ENCODE measurements around the gene CCSER2.

CCSER2 gene

DNA sequence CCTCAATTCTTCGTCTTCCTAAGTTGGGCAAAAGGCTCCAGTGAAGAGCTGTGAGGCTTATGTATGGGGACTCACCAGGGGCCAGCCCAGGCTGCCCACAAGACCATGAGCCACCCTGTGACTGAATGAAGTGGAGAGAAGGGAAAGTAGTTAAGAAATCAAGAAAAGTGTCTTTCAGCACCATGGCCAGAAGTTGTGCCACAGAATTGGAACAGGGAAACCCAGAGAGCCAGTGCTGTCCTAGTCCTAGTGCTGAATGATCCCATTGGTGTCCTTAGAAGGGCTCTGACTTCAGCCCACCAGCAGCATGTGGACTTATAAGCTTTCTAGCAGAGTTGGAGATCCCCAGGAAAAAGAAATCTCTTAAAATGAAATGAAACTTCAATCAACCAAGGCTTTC is 37.0 kb upstream of the CCSER2 start:
- Mint-ChIP-seq H3K27ac (no peak overlapping the region), H3K4me1 (peaks cover 4% of the 10 kb centered on the region), H3K9me3 (no peaks in the 10 kb centered on the region), H3K4me3 (no peak overlapping the region), H3K36me3 (ENCODE audit: low read depth) (no peaks in the 10 kb centered on the region), H3K27me3 (ENCODE audit: low read depth) (peaks cover 12% of the 10 kb centered on the region)
- TF ChIP-seq, protein P1, sequence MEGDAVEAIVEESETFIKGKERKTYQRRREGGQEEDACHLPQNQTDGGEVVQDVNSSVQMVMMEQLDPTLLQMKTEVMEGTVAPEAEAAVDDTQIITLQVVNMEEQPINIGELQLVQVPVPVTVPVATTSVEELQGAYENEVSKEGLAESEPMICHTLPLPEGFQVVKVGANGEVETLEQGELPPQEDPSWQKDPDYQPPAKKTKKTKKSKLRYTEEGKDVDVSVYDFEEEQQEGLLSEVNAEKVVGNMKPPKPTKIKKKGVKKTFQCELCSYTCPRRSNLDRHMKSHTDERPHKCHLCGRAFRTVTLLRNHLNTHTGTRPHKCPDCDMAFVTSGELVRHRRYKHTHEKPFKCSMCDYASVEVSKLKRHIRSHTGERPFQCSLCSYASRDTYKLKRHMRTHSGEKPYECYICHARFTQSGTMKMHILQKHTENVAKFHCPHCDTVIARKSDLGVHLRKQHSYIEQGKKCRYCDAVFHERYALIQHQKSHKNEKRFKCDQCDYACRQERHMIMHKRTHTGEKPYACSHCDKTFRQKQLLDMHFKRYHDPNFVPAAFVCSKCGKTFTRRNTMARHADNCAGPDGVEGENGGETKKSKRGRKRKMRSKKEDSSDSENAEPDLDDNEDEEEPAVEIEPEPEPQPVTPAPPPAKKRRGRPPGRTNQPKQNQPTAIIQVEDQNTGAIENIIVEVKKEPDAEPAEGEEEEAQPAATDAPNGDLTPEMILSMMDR (IDR thresholded peaks at IDR 0.05; ENCODE audit: unreplicated experiment in 3 of 3) = no peak

DNA sequence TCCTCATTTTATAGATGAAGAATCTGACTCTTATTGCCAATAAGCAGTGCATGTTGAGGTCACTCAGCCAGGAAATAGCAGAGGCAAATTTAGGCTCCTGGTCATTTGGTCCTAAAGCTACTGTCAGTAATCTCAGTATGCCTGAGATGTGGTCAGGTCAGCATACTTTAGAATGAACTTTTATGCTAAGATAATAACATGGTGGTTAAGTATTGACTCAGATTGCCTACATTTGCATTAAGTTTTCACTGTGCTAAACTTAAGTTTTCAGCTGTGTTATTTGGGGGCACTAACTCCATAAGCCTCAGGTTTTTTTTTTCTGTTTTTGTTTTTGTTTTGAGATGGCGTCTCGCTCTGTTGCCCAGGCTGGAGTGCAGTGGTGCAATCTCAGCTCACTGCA is 35.9 kb upstream of the CCSER2 start:
- TF ChIP-seq, protein P1 (IDR thresholded peaks at IDR 0.05; ENCODE audit: unreplicated experiment in 3 of 3) = no peak
- no peak overlapping the region for H3K4me3 Mint-ChIP-seq
- peaks cover 12% of the 10 kb centered on the region for H3K27me3 Mint-ChIP-seq (ENCODE audit: low read depth)
- H3K27ac Mint-ChIP-seq = no peak overlapping the region
- peaks cover 4% of the 10 kb centered on the region for H3K4me1 Mint-ChIP-seq
- no peaks in the 10 kb centered on the region for H3K36me3 Mint-ChIP-seq (ENCODE audit: low read depth)
- H3K9me3 Mint-ChIP-seq = no peaks in the 10 kb centered on the region

DNA sequence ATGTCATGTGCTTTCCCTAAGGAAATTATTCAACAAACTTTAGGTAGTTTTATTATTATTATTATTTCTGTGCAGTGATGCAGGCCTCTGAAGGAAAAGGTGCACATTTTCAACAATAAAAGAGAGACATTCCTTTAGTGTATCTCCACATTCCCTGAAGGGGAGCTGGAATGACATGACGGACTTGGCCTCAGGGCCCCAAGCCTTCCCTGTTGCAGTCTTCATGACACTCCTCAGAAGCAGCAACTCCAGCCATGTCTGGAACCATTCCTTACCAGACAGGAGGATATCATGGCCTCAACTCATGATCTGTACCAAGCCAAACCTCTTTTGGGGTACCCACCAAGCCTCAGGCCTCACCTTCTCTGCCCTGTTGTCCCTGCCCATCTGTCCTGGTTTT is 35.2 kb upstream of the CCSER2 start:
- Mint-ChIP-seq H3K4me3 (peak overlapping the region in 1 of 3 experiments; percentile 54), H3K36me3 (ENCODE audit: low read depth) (no peaks in the 10 kb centered on the region), H3K27me3 (ENCODE audit: low read depth) (peaks cover 12% of the 10 kb centered on the region), H3K27ac (no peak overlapping the region), H3K4me1 (peaks cover 4% of the 10 kb centered on the region), H3K9me3 (no peaks in the 10 kb centered on the region)
- TF ChIP-seq, protein P1 (IDR thresholded peaks at IDR 0.05; ENCODE audit: unreplicated experiment in 3 of 3) = no peak

DNA sequence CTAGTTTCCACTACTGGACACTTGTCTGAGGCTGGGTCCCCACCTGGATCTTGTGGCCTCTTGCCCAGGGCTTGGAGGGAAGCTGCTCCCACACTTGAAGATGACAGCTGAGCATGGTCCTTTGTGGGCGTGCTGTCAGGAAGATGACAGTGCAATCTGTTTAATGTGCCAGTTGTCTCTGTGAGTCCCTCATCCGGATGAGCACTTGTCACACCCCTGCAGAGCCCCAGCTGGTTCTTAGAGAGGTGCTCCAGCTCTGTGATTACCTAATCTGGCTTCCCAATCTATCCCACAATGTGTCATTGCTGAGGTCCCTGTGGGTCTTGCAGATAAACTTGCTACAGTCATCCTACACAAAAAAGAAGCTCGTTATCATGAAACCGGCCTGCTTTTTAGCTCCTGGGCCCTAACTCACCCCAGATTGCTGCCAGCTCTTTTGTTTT is 34.8 kb upstream of the CCSER2 start:
- no peak overlapping the region for H3K27ac Mint-ChIP-seq
- peaks cover 4% of the 10 kb centered on the region for H3K4me1 Mint-ChIP-seq
- no peaks in the 10 kb centered on the region for H3K9me3 Mint-ChIP-seq
- H3K36me3 Mint-ChIP-seq (ENCODE audit: low read depth) = no peaks in the 10 kb centered on the region
- TF ChIP-seq, protein P1 (IDR thresholded peaks at IDR 0.05; ENCODE audit: unreplicated experiment in 3 of 3) = no peak
- peaks cover 12% of the 10 kb centered on the region for H3K27me3 Mint-ChIP-seq (ENCODE audit: low read depth)
- H3K4me3 Mint-ChIP-seq = peak overlapping the region in 1 of 3 experiments; percentile 54

DNA sequence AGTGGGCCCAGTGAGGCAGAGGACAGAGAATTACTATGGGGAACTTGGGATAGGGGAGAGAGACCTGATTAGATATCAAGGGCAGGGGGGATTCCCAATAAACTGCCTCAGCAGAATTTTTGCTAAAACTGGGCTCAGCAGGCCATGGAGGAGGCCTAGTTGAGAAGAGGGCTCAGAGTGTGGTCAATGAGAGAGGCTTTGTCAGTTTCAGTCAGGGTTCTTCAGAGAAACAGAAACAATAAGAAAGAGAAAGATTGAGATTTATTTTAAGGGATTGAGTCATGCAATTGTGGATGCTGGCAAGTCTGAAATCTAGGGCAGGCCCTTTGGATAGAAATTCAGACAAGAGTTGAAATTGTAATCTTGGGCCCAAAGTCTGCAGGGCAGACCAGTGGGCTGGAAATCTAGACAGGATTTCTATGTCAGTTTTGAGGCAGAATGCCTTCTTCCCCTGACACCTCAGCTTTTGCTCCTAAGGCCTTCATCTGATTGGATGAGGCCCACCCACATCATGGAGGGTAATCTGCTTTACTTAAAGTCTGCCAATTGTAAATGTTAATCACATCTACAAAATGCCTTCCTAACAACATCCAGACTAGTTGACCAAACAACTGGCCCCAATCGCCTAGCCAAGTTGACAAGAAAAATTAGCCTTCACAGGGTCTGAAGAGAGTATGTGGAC is 33.5 kb upstream of the CCSER2 start:
- H3K4me3 Mint-ChIP-seq = no peak overlapping the region
- H3K4me1 Mint-ChIP-seq = peaks cover 4% of the 10 kb centered on the region
- TF ChIP-seq, protein P1 (IDR thresholded peaks at IDR 0.05; ENCODE audit: unreplicated experiment in 3 of 3) = no peak
- no peak overlapping the region for H3K27ac Mint-ChIP-seq
- H3K36me3 Mint-ChIP-seq (ENCODE audit: low read depth) = no peaks in the 10 kb centered on the region
- H3K9me3 Mint-ChIP-seq = no peaks in the 10 kb centered on the region
- H3K27me3 Mint-ChIP-seq (ENCODE audit: low read depth) = peaks cover 8% of the 10 kb centered on the region
